H9 (cell line): Measurements from ENCODE around the gene NFASC. TPM values are rescaled to one million over a fixed set of nuclear protein-coding genes. Genes with fewer than 3 reads are reported as not detected.
A peak's percentile ranks its signal among the peaks of the same experiment; 100 is the strongest.

ENCODE experiments used
- DNase-seq: peaks from one replicate; pipeline ENCODE4 v3.0.0-alpha.2; 2017
- H2AFZ ChIP-seq: one replicate; pipeline ENCODE4 v1.6.1; 2013; ENCODE audit warnings: mild to moderate bottlenecking, low read length, control low read depth, moderate library complexity
- H2AK5ac ChIP-seq: 2 replicates; pipeline ENCODE4 v1.6.1; 2013; ENCODE audit warnings: low read length, control low read depth, mixed read lengths; ENCODE audit not compliant: insufficient read length
- H2BK120ac ChIP-seq: one replicate; pipeline ENCODE4 v1.6.1; 2013; ENCODE audit warnings: low read depth, mild to moderate bottlenecking, low read length, control low read depth, inconsistent platforms; ENCODE audit not compliant: poor library complexity, severe bottlenecking
- H2BK12ac ChIP-seq: 2 replicates; pipeline ENCODE4 v1.6.1; 2013; ENCODE audit warnings: low read length, control low read depth, mixed read lengths, low read depth; ENCODE audit not compliant: insufficient read length
- H2BK15ac ChIP-seq: 2 replicates; pipeline ENCODE4 v1.6.1; 2013; ENCODE audit warnings: low read depth, low read length, control low read depth
- H2BK20ac ChIP-seq: one replicate; pipeline ENCODE4 v1.6.1; 2013; ENCODE audit warnings: low read depth, mild to moderate bottlenecking, low read length, control low read depth, inconsistent platforms; ENCODE audit not compliant: poor library complexity, severe bottlenecking
- H2BK5ac ChIP-seq: 2 replicates; pipeline ENCODE4 v1.6.1; 2013; ENCODE audit warnings: low read length, control low read depth, mixed read lengths; ENCODE audit not compliant: insufficient read length
- H3K14ac ChIP-seq: 2 replicates; pipeline ENCODE4 v1.6.1; 2013; ENCODE audit warnings: low read length, control low read depth; ENCODE audit not compliant: insufficient read depth
- H3K18ac ChIP-seq: 2 replicates; pipeline ENCODE4 v1.6.1; 2013; ENCODE audit warnings: low read depth, mild to moderate bottlenecking, mixed read lengths, low read length, control low read depth; ENCODE audit not compliant: insufficient read length
- H3K23ac ChIP-seq: 2 replicates; pipeline ENCODE4 v1.6.1; 2013; ENCODE audit warnings: low read length, control low read depth, mixed read lengths, low read depth; ENCODE audit not compliant: insufficient read length
- H3K23me2 ChIP-seq: 2 replicates; pipeline ENCODE4 v1.6.1; 2013; ENCODE audit warnings: low read depth, mild to moderate bottlenecking, mixed read lengths, low read length, control low read depth; ENCODE audit not compliant: insufficient read length, poor library complexity, severe bottlenecking
- H3K27ac ChIP-seq: 2 replicates; pipeline ENCODE4 v1.5.1; 2013; ENCODE audit warnings: low read length, control low read depth, mixed read lengths, low read depth; ENCODE audit not compliant: insufficient read length
- H3K27me3 ChIP-seq: 2 replicates; pipeline ENCODE4 v1.6.1; 2013; ENCODE audit warnings: low read length, control low read depth, inconsistent platforms; ENCODE audit not compliant: insufficient read depth
- H3K4ac ChIP-seq: 2 replicates; pipeline ENCODE4 v1.6.1; 2013; ENCODE audit warnings: low read depth, mild to moderate bottlenecking, control low read depth, inconsistent platforms, low read length, moderate library complexity
- H3K4me1 ChIP-seq: 2 replicates; pipeline ENCODE4 v1.6.1; 2013; ENCODE audit warnings: low read length, control low read depth, inconsistent platforms; ENCODE audit not compliant: insufficient read depth
- H3K4me2 ChIP-seq: 2 replicates; pipeline ENCODE4 v1.6.1; 2013; ENCODE audit warnings: low read length, control low read depth, mixed read lengths; ENCODE audit not compliant: insufficient read length, insufficient read depth
- H3K56ac ChIP-seq: 2 replicates; pipeline ENCODE4 v1.6.1; 2013; ENCODE audit warnings: low read depth, mild to moderate bottlenecking, mixed read lengths, low read length, control low read depth; ENCODE audit not compliant: insufficient read length
- H3K79me1 ChIP-seq: 2 replicates; pipeline ENCODE4 v1.6.1; 2013; ENCODE audit warnings: low read depth, mild to moderate bottlenecking, moderate library complexity, low read length, control low read depth, inconsistent platforms; ENCODE audit not compliant: insufficient read depth, poor library complexity, severe bottlenecking
- H3K79me2 ChIP-seq: 2 replicates; pipeline ENCODE4 v1.6.1; 2013; ENCODE audit warnings: low read length, control low read depth, inconsistent platforms; ENCODE audit not compliant: insufficient read depth
- H3K9ac ChIP-seq: 2 replicates; pipeline ENCODE4 v1.6.1; 2013; ENCODE audit warnings: low read length, control low read depth, mixed read lengths; ENCODE audit not compliant: insufficient read length; ENCODE audit errors: extremely low read depth
- H3K9me3 ChIP-seq: one replicate; pipeline ENCODE4 v1.6.1; 2013; ENCODE audit warnings: low read depth, low read length, inconsistent platforms; ENCODE audit not compliant: control insufficient read depth
- H3T11ph ChIP-seq: one replicate; pipeline ENCODE4 v1.6.1; 2013; ENCODE audit warnings: mild to moderate bottlenecking, low read length, control low read depth, inconsistent platforms
- H4K20me1 ChIP-seq: one replicate; pipeline ENCODE4 v1.6.1; 2013; ENCODE audit not compliant: control insufficient read depth, insufficient read length, insufficient read depth
- H4K5ac ChIP-seq: 2 replicates; pipeline ENCODE4 v1.6.1; 2013; ENCODE audit warnings: low read depth, mild to moderate bottlenecking, mixed read lengths, low read length, control low read depth; ENCODE audit not compliant: insufficient read length
- H4K8ac ChIP-seq: replicated peaks from 2 replicates; pipeline ENCODE4 v1.6.1; 2013; ENCODE audit warnings: low read length, control low read depth, mixed read lengths, low read depth; ENCODE audit not compliant: insufficient read length
- H4K91ac ChIP-seq: 2 replicates; pipeline ENCODE4 v1.6.1; 2013; ENCODE audit warnings: low read depth, mild to moderate bottlenecking, moderate library complexity, mixed read lengths, low read length, control low read depth; ENCODE audit not compliant: insufficient read length
- H3K27ac Mint-ChIP-seq, 3 experiments: 2 replicates in 2 of 3; 3 replicates in 1 of 3; pipeline ENCODE4 v1.8.0; 2020 to 2021; ENCODE audit warnings: mixed read lengths in 3 of 3, mild to moderate bottlenecking in 1 of 3, moderate library complexity in 1 of 3
- H3K27me3 Mint-ChIP-seq: 2 replicates; pipeline ENCODE4 v1.8.0; 2021; ENCODE audit warnings: low read depth, mild to moderate bottlenecking, moderate library complexity, mixed read lengths
- H3K36me3 Mint-ChIP-seq, 3 experiments: 2 replicates in 2 of 3; 3 replicates in 1 of 3; pipeline ENCODE4 v1.8.0; 2020 to 2021; ENCODE audit warnings: low read depth in 3 of 3, mixed read lengths in 3 of 3; ENCODE audit not compliant: insufficient read depth in 1 of 3
- H3K4me1 Mint-ChIP-seq, 2 experiments: 2 replicates each; pipeline ENCODE4 v1.8.0; 2020; ENCODE audit warnings: mixed read lengths in 2 of 2
- H3K4me3 Mint-ChIP-seq, 2 experiments: 2 replicates in 1 of 2; 3 replicates in 1 of 2; pipeline ENCODE4 v1.8.0; 2020 to 2021; ENCODE audit warnings: mild to moderate bottlenecking in 2 of 2, mixed read lengths in 2 of 2, moderate library complexity in 1 of 2
- H3K9me3 Mint-ChIP-seq, 2 experiments: 2 replicates in 1 of 2; 3 replicates in 1 of 2; pipeline ENCODE4 v1.8.0; 2020; ENCODE audit warnings: mild to moderate bottlenecking in 2 of 2, mixed read lengths in 2 of 2, moderate library complexity in 1 of 2
- WGBS: extraction: QIAGEN DNeasy Blood & Tissue Kit; methylation state at CpG from one replicate; pipeline ENCODE4 v1.1.7; 2013; ENCODE audit warnings: missing lambda C conversion rate, low lambda C conversion rate, mixed read lengths; ENCODE audit not compliant: insufficient read length; ENCODE audit errors: extremely low coverage; 5-methylcytosine and 5-hydroxymethylcytosine counted together
- total RNA-seq: library from RNA; stranded (reverse); gene quantifications from 2 replicates; pipeline ENCODE4 v1.2.1, GENCODE V29; 2021
- TF ChIP-seq, protein P1 (sequence below): fragments of 200-600 bp; sonication (generic); conservative IDR thresholded peaks from 3 replicates; pipeline ENCODE4 v1.8.0; 2021; ENCODE audit warnings: antibody characterized with exemption, mild to moderate bottlenecking

The NFASC gene
- total RNA-seq, 1 experiment from 2014 or later: 5.0 TPM

DNA sequence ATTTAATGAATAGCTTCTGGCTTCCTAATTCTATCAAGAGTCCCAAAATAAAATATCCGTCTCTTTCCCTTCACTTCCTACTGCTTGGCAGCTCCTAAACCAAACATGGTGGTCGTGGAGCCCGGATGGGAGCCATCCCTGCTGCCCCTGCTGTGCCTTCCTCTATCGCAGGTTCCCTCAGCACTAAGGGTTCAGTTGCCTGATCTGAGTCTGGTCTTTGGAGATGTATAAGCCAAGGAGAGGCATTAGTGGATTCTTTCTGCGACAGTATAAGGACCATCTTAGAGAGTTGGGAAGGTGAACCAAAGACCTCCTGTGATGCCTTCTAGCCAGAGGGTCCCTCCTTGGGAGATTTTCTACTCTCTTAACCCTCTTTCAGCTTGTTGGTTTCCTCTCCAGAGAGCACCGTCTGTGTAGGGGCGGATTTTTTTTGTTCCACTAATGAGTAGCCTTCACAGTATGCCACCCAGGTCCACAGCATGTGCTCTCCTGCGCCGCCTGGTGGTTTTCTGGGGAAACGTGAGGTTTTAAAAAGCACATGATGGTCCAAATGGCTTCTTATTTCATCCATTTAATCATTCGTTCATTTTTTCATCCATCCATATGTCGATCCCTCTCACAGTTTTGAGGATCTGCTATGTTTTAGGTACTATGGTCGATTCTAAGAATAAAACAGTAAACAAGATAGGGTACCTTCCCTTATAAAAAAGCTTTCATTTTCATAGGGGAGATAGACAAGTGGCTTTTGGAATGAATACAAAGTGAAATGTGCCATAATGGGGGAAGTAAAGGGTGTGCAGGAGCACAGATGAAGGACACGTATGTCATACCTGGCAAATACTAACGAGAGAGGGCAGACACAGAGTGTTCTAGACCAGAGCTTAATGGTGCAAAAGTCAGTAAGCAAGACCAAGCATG is 71.0 kb downstream of the NFASC start:
- no peak overlapping the region for H4K91ac ChIP-seq
- H3K9ac ChIP-seq: no peak overlapping the region
- H2AFZ ChIP-seq: no peak overlapping the region
- no peaks in the 10 kb centered on the region for H4K20me1 ChIP-seq
- no peaks in the 10 kb centered on the region; the same call in 1 of the 2 replicates for H3K27me3 Mint-ChIP-seq
- no peak overlapping the region for H2AK5ac ChIP-seq
- H2BK15ac ChIP-seq: no peak overlapping the region
- H3K79me2 ChIP-seq: no peaks in the 10 kb centered on the region
- H2BK5ac ChIP-seq: no peak overlapping the region
- no CpG with 5 or more reads among the region's 15 CpGs for WGBS
- H4K5ac ChIP-seq: no peak overlapping the region
- no peaks in the 10 kb centered on the region for H3K23me2 ChIP-seq
- no peaks in the 10 kb centered on the region for H3K27me3 ChIP-seq
- no peak overlapping the region for H3K23ac ChIP-seq
- no peak overlapping the region for H3T11ph ChIP-seq
- H3K4me1 ChIP-seq: no peaks in the 10 kb centered on the region
- no peak overlapping the region for H3K18ac ChIP-seq
- no peak overlapping the region for H4K8ac ChIP-seq
- TF ChIP-seq, protein P1, sequence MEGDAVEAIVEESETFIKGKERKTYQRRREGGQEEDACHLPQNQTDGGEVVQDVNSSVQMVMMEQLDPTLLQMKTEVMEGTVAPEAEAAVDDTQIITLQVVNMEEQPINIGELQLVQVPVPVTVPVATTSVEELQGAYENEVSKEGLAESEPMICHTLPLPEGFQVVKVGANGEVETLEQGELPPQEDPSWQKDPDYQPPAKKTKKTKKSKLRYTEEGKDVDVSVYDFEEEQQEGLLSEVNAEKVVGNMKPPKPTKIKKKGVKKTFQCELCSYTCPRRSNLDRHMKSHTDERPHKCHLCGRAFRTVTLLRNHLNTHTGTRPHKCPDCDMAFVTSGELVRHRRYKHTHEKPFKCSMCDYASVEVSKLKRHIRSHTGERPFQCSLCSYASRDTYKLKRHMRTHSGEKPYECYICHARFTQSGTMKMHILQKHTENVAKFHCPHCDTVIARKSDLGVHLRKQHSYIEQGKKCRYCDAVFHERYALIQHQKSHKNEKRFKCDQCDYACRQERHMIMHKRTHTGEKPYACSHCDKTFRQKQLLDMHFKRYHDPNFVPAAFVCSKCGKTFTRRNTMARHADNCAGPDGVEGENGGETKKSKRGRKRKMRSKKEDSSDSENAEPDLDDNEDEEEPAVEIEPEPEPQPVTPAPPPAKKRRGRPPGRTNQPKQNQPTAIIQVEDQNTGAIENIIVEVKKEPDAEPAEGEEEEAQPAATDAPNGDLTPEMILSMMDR: peak; percentile 97
- H3K4me2 ChIP-seq: no peak overlapping the region
- H3K79me1 ChIP-seq: no peaks in the 10 kb centered on the region
- peaks cover 2 to 6% of the 10 kb centered on the region in 2 experiments for H3K4me1 Mint-ChIP-seq
- no peak overlapping the region for H3K27ac Mint-ChIP-seq
- H2BK12ac ChIP-seq: no peak overlapping the region
- no peaks in the 10 kb centered on the region for H3K9me3 Mint-ChIP-seq
- no peak overlapping the region for H3K4ac ChIP-seq
- H3K27ac ChIP-seq: no peak overlapping the region
- no peak overlapping the region for H3K4me3 Mint-ChIP-seq
- H3K9me3 ChIP-seq: no peaks in the 10 kb centered on the region
- H2BK20ac ChIP-seq: no peak overlapping the region
- H3K14ac ChIP-seq: no peak overlapping the region
- H3K56ac ChIP-seq: no peak overlapping the region
- H2BK120ac ChIP-seq: no peak overlapping the region
- peak; percentile 74 for DNase-seq
- H3K36me3 Mint-ChIP-seq: no peaks in the 10 kb centered on the region; a peak in 1 of 7 replicates
